Measurements from ENCODE around the gene MRPL22.
"Not testable (repeated sequence)": the region's sequence is repeated elsewhere in the genome, so short reads cannot be mapped to it uniquely, and the experiment has no call there.

The MRPL22 gene

GRCh38 chr5:154993461-154993860 is 52.6 kb downstream of the MRPL22 start:
- no peak for DNase-seq (ENCODE audit: low read depth in 2 of 2)

GRCh38 chr5:154995679-154996078 is 54.8 kb downstream of the MRPL22 start:
- DNase-seq (ENCODE audit: low read depth in 2 of 2) = no peak

GRCh38 chr5:154997746-154998145 is 56.9 kb downstream of the MRPL22 start:
- DNase-seq (ENCODE audit: low read depth in 2 of 2) = no peak

- no peak for DNase-seq (ENCODE audit: low read depth in 2 of 2)
Observed at GRCh38 chr5:154999865-155000264, 59.0 kb downstream of the MRPL22 start.

GRCh38 chr5:155001523-155001922 is 60.6 kb downstream of the MRPL22 start:
- no peak for DNase-seq (ENCODE audit: low read depth in 2 of 2)

- DNase-seq (ENCODE audit: low read depth in 2 of 2) = not testable (repeated sequence)
Observed at GRCh38 chr5:155002722-155003121, 61.8 kb downstream of the MRPL22 start.

- no peak for DNase-seq (ENCODE audit: low read depth in 2 of 2)
Observed at GRCh38 chr5:155004138-155004744, 63.4 kb downstream of the MRPL22 start.

- not testable (repeated sequence) for DNase-seq (ENCODE audit: low read depth in 2 of 2)
Observed at GRCh38 chr5:155006265-155006664, 65.4 kb downstream of the MRPL22 start.

- DNase-seq (ENCODE audit: low read depth in 2 of 2) = no peak
Observed at GRCh38 chr5:155008669-155009068, 67.8 kb downstream of the MRPL22 start.

- no peak for DNase-seq (ENCODE audit: low read depth in 2 of 2)
Observed at GRCh38 chr5:155010881-155011280, 70.0 kb downstream of the MRPL22 start.

- no peak for DNase-seq (ENCODE audit: low read depth in 2 of 2)
Observed at GRCh38 chr5:155013526-155013925, 72.7 kb downstream of the MRPL22 start, which contains the start of gene KIF4B. KIF4B (plus strand) TSS chr5:155013755; CDS start chr5:155013860, 105 bp downstream.

- no peak for DNase-seq (ENCODE audit: low read depth in 2 of 2)
Observed at GRCh38 chr5:155015239-155015638, 74.4 kb downstream of the MRPL22 start.

GRCh38 chr5:155017610-155018009 is 76.7 kb downstream of the MRPL22 start:
- DNase-seq (ENCODE audit: low read depth in 2 of 2) = no peak

Data from fibroblast of skin of left quadriceps (primary cell).